Measurements from ENCODE around the gene TRIOBP.
"Not testable (repeated sequence)": the region's sequence is repeated elsewhere in the genome, so short reads cannot be mapped to it uniquely, and the experiment has no call there.

Gene TRIOBP

GRCh38 chr22:37717746-37718305 is 21.0 kb downstream of the TRIOBP start:
- H3K9ac ChIP-seq (ENCODE audit: low read length); H3K9me3 ChIP-seq (ENCODE audit: control insufficient read depth, low read length); H3K27me3 ChIP-seq (replicated peaks; ENCODE audit: control insufficient read depth, insufficient read depth, low read length); H3K36me3 ChIP-seq (ENCODE audit: control insufficient read depth, insufficient read depth, low read length, severe bottlenecking); DNase-seq (ENCODE audit: low read depth); H3K4me1 ChIP-seq (ENCODE audit: control insufficient read depth, insufficient read depth, low read length); H3K4me3 ChIP-seq (ENCODE audit: low read length): not testable (repeated sequence)

GRCh38 chr22:37725551-37726240 is 28.8 kb downstream of the TRIOBP start:
- H3K4me3 ChIP-seq (ENCODE audit: low read length), result no peak overlapping the region
- H3K4me1 ChIP-seq (ENCODE audit: control insufficient read depth, insufficient read depth, low read length), result peaks cover 14% of the 10 kb centered on the region
- H3K9me3 ChIP-seq (ENCODE audit: control insufficient read depth, low read length), result no peaks in the 10 kb centered on the region
- no peak overlapping the region for H3K9ac ChIP-seq (ENCODE audit: low read length)
- H3K36me3 ChIP-seq (ENCODE audit: control insufficient read depth, insufficient read depth, low read length, severe bottlenecking), result no peaks in the 10 kb centered on the region
- no peaks in the 10 kb centered on the region for H3K27me3 ChIP-seq (replicated peaks; ENCODE audit: control insufficient read depth, insufficient read depth, low read length)
- no peak for DNase-seq (ENCODE audit: low read depth)

GRCh38 chr22:37726241-37726887 is 29.5 kb downstream of the TRIOBP start:
- Histone ChIP-seq H3K36me3 (ENCODE audit: control insufficient read depth, insufficient read depth, low read length, severe bottlenecking) (no peaks in the 10 kb centered on the region), H3K27me3 (replicated peaks; ENCODE audit: control insufficient read depth, insufficient read depth, low read length) (no peaks in the 10 kb centered on the region), H3K4me3 (ENCODE audit: low read length) (no peak overlapping the region), H3K9ac (ENCODE audit: low read length) (no peak overlapping the region), H3K4me1 (ENCODE audit: control insufficient read depth, insufficient read depth, low read length) (peaks cover 18% of the 10 kb centered on the region), H3K9me3 (ENCODE audit: control insufficient read depth, low read length) (no peaks in the 10 kb centered on the region)
- DNase-seq (ENCODE audit: low read depth), result no peak

DNA sequence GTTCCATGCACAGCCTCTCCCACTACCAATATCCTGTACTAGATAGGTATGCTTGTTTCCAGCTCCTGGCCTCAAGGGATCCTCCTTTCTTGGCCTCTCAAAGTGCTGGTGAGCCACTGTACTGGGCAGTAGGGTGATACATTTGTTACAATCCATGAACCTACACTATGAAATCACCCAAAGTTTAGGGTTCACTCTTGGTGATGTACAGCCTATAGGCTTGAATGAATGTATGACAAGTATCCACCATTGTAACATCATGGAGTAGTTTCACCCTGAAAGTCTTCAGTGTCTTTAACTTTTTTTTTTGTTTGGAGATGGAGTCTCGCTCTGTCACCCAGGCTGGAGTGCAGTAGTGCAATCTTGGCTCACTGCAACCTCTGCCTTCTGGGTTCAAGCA is 31.8 kb downstream of the TRIOBP start:
- Histone ChIP-seq H3K4me3 (ENCODE audit: low read length) (no peak overlapping the region), H3K4me1 (ENCODE audit: control insufficient read depth, insufficient read depth, low read length) (peaks cover 18% of the 10 kb centered on the region), H3K27me3 (replicated peaks; ENCODE audit: control insufficient read depth, insufficient read depth, low read length) (no peaks in the 10 kb centered on the region), H3K9me3 (ENCODE audit: control insufficient read depth, low read length) (no peaks in the 10 kb centered on the region), H3K36me3 (ENCODE audit: control insufficient read depth, insufficient read depth, low read length, severe bottlenecking) (no peaks in the 10 kb centered on the region), H3K9ac (ENCODE audit: low read length) (no peak overlapping the region)
- no peak for DNase-seq (ENCODE audit: low read depth)

- DNase-seq (ENCODE audit: low read depth), result no peak
- H3K27me3 ChIP-seq (replicated peaks; ENCODE audit: control insufficient read depth, insufficient read depth, low read length), result no peaks in the 10 kb centered on the region
- H3K4me1 ChIP-seq (ENCODE audit: control insufficient read depth, insufficient read depth, low read length), result peaks cover 18% of the 10 kb centered on the region
- no peaks in the 10 kb centered on the region for H3K9me3 ChIP-seq (ENCODE audit: control insufficient read depth, low read length)
- H3K9ac ChIP-seq (ENCODE audit: low read length), result no peak overlapping the region
- no peaks in the 10 kb centered on the region for H3K36me3 ChIP-seq (ENCODE audit: control insufficient read depth, insufficient read depth, low read length, severe bottlenecking)
- H3K4me3 ChIP-seq (ENCODE audit: low read length), result no peak overlapping the region
Observed at GRCh38 chr22:37731804-37732471, 35.1 kb downstream of the TRIOBP start.

DNA sequence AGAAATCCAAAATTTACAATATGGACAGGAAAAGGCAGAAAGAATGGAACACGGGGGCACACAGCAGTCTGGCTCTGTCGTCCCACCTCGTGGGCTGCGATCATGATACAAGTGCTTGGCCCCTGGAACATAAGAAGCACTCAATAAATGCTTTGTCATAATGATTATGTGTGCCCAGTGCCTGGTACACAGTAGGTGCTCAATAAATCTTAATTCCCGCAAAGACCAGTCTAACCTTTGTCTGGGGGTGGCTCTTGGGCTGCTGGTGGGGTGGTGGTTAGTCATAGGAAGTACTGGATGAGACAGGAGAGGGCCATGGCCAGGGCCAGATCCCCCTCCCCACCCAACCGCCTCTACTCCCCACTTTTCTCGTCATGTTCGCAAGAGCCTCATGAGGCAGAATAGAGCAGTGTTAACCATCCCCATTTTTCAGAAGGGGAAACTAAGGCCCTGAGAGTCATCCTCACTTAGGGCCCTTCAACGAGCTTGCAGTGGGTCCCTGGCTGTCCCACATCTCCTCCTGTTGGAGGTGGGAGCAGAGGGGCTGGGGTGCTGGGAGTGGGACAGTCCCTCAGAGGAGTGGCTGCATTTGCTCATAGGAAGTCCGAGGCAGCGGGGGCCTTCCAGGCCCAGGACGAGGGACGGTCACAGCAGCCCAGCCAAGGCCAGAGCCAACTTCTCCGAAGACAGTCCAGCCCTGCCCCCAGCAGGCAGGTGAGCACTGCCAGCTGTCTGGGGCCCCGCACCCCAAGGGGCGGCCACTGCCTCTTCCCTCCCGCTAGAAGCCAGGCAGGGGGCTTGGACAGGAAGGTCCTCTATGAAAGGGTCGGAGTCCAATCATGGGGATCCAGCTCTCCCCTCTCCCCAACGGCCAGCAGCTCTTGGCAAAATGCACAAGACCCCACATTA is 36.1 kb downstream of the TRIOBP start:
- H3K36me3 ChIP-seq (ENCODE audit: control insufficient read depth, insufficient read depth, low read length, severe bottlenecking), result no peaks in the 10 kb centered on the region
- H3K9ac ChIP-seq (ENCODE audit: low read length), result no peak overlapping the region
- H3K4me3 ChIP-seq (ENCODE audit: low read length), result no peak overlapping the region
- H3K9me3 ChIP-seq (ENCODE audit: control insufficient read depth, low read length), result no peaks in the 10 kb centered on the region
- DNase-seq (ENCODE audit: low read depth), result no peak
- no peaks in the 10 kb centered on the region for H3K27me3 ChIP-seq (replicated peaks; ENCODE audit: control insufficient read depth, insufficient read depth, low read length)
- peaks cover 13% of the 10 kb centered on the region for H3K4me1 ChIP-seq (ENCODE audit: control insufficient read depth, insufficient read depth, low read length)

DNA sequence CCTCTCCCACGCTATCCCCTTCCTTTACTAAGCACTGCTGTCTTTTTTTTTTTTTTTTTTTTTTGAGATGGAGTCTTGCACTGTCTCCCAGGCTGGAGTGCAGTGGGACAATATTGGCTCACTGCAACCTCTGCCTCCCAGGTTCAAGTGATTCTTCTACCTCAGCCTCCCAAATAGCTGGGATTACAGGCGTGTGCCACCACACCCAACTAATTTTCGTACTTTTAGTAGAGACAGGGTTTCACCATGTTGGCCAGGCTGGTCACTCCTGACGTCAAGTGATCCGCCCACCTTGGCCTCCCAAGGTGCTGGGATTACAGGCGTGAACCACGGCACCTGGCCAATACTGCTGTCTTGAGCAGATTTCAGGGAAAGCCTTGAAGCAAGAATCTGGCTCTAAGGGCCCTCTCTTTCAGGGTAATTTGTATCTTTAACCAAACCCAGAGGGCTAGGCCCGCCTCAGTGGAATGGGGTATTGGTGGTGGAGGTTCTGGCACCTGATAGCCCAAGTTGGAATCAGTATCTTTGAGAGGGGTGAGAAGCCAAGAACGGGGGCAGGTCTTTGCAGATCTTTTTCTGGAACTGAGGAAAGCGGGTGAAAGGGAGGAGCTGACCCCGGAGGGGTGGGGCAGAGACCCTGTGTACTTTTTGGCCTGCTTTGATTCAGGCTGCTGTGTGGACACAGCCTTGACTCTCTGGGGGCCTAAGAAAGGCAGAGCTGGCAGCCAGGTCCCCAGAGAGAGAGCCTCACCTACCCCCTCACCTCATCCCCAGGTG is 37.0 kb downstream of the TRIOBP start:
- Histone ChIP-seq H3K27me3 (replicated peaks; ENCODE audit: control insufficient read depth, insufficient read depth, low read length) (no peaks in the 10 kb centered on the region), H3K4me1 (ENCODE audit: control insufficient read depth, insufficient read depth, low read length) (peaks cover 10% of the 10 kb centered on the region), H3K9ac (ENCODE audit: low read length) (no peak overlapping the region), H3K36me3 (ENCODE audit: control insufficient read depth, insufficient read depth, low read length, severe bottlenecking) (no peaks in the 10 kb centered on the region), H3K9me3 (ENCODE audit: control insufficient read depth, low read length) (no peaks in the 10 kb centered on the region), H3K4me3 (ENCODE audit: low read length) (no peak overlapping the region)
- DNase-seq (ENCODE audit: low read depth), result no peak

- Histone ChIP-seq H3K9ac (ENCODE audit: low read length) (no peak overlapping the region), H3K9me3 (ENCODE audit: control insufficient read depth, low read length) (no peaks in the 10 kb centered on the region), H3K4me1 (ENCODE audit: control insufficient read depth, insufficient read depth, low read length) (peaks cover 16% of the 10 kb centered on the region), H3K27me3 (replicated peaks; ENCODE audit: control insufficient read depth, insufficient read depth, low read length) (no peaks in the 10 kb centered on the region), H3K4me3 (ENCODE audit: low read length) (no peak overlapping the region), H3K36me3 (ENCODE audit: control insufficient read depth, insufficient read depth, low read length, severe bottlenecking) (no peaks in the 10 kb centered on the region)
- no peak for DNase-seq (ENCODE audit: low read depth)
Observed at GRCh38 chr22:37734402-37734700, 37.5 kb downstream of the TRIOBP start.

GRCh38 chr22:37734964-37735451 is 38.2 kb downstream of the TRIOBP start:
- H3K4me1 ChIP-seq (ENCODE audit: control insufficient read depth, insufficient read depth, low read length), result peaks cover 17% of the 10 kb centered on the region
- H3K9me3 ChIP-seq (ENCODE audit: control insufficient read depth, low read length), result no peaks in the 10 kb centered on the region
- H3K9ac ChIP-seq (ENCODE audit: low read length), result no peak overlapping the region
- no peaks in the 10 kb centered on the region for H3K36me3 ChIP-seq (ENCODE audit: control insufficient read depth, insufficient read depth, low read length, severe bottlenecking)
- H3K27me3 ChIP-seq (replicated peaks; ENCODE audit: control insufficient read depth, insufficient read depth, low read length), result no peaks in the 10 kb centered on the region
- DNase-seq (ENCODE audit: low read depth), result no peak
- no peak overlapping the region for H3K4me3 ChIP-seq (ENCODE audit: low read length)

GRCh38 chr22:37739035-37739434 is 42.2 kb downstream of the TRIOBP start:
- DNase-seq (ENCODE audit: low read depth), result no peak

More at GRCh38 chr22:37739035-37739434, 42.2 kb downstream of the TRIOBP start:
- no peaks in the 10 kb centered on the region for H3K36me3 ChIP-seq (ENCODE audit: control insufficient read depth, insufficient read depth, low read length, severe bottlenecking)
- no peaks in the 10 kb centered on the region for H3K27me3 ChIP-seq (replicated peaks; ENCODE audit: control insufficient read depth, insufficient read depth, low read length)
- H3K4me1 ChIP-seq (ENCODE audit: control insufficient read depth, insufficient read depth, low read length), result peaks cover 40% of the 10 kb centered on the region
- H3K9me3 ChIP-seq (ENCODE audit: control insufficient read depth, low read length), result no peaks in the 10 kb centered on the region
- H3K4me3 ChIP-seq (ENCODE audit: low read length), result no peak overlapping the region
- no peak overlapping the region for H3K9ac ChIP-seq (ENCODE audit: low read length)
